Tibial artery (tissue), 4 donors: ENCODE measurements around the gene RHCE.
"Not testable (repeated sequence)": the region's sequence is repeated elsewhere in the genome, so short reads cannot be mapped to it uniquely, and the experiment has no call there.

Experiments used
- DNase-seq, 2 donors: peaks; one replicate each; pipeline ENCODE4 v3.0.0-alpha.2; 2019
- H3K27ac ChIP-seq, 2 donors: fragments of 200-600 bp; sonication (generic) in 1 of 2; 1 replicate in 1 of 2; 2 replicates in 1 of 2; pipeline ENCODE4 v1.5.1; 2018 to 2019; ENCODE audit warnings: mild to moderate bottlenecking in 1 of 2
- H3K27me3 ChIP-seq, 2 donors: fragments of 200-600 bp; sonication (generic) in 1 of 2; one replicate each; pipeline versions ENCODE4 v1.5.1 to v1.6.0; 2016 to 2019
- H3K36me3 ChIP-seq, 3 donors: fragments of 200-600 bp; sonication (generic) in 2 of 3; one replicate each; pipeline ENCODE4 v1.5.1; 2016 to 2019; ENCODE audit warnings: mild to moderate bottlenecking in 2 of 3
- H3K4me1 ChIP-seq, 4 donors: fragments of 200-600 bp; sonication (generic) in 2 of 4; 1 replicate in 3 of 4; 2 replicates in 1 of 4; pipeline ENCODE4 v1.5.1; 2016 to 2019
- H3K4me3 ChIP-seq, 2 donors: fragments of 200-600 bp; sonication (generic) in 1 of 2; 1 replicate in 1 of 2; 2 replicates in 1 of 2; pipeline ENCODE4 v1.5.1; 2018 to 2019; ENCODE audit warnings: mild to moderate bottlenecking in 2 of 2
- H3K9me3 ChIP-seq, 3 donors: fragments of 200-600 bp; sonication (generic) in 1 of 3; one replicate each; pipeline ENCODE4 v1.5.1; 2016 to 2019
- intact Hi-C: fragments of 100-400 bp; cut with DNase I; formaldehyde crosslinking; loops from one replicate; pipeline ENCODE4 v1.15.0; 2023; ENCODE audit warnings: low total_unique reads

Gene RHCE

GRCh38 chr1:25327864-25328790 lies 92.5 kb downstream of the RHCE start:
- intact Hi-C loops, H3K36me3 ChIP-seq: not testable (repeated sequence)

GRCh38 chr1:25324407-25324806 lies 96.2 kb downstream of the RHCE start:
- H3K4me1 ChIP-seq, H3K9me3 ChIP-seq, H3K36me3 ChIP-seq, H3K4me3 ChIP-seq, H3K27me3 ChIP-seq, DNase-seq, intact Hi-C loops, H3K27ac ChIP-seq: not testable (repeated sequence)

More at GRCh38 chr1:25327864-25328790, 92.5 kb downstream of the RHCE start:
- not testable (repeated sequence) for H3K27ac ChIP-seq, DNase-seq, H3K9me3 ChIP-seq, H3K4me3 ChIP-seq, H3K27me3 ChIP-seq
- H3K4me1 ChIP-seq = peaks cover 0 to 21% (median 0%) of the 10 kb centered on the region in 4 donors

- intact Hi-C loops, H3K9me3 ChIP-seq, H3K36me3 ChIP-seq, H3K27ac ChIP-seq, H3K4me1 ChIP-seq, H3K27me3 ChIP-seq, DNase-seq, H3K4me3 ChIP-seq: not testable (repeated sequence)
Measured at GRCh38 chr1:25322127-25322526, 98.5 kb downstream of the RHCE start.

GRCh38 chr1:25320314-25320938 lies 100.2 kb downstream of the RHCE start:
- H3K27ac ChIP-seq = peak overlapping the region; percentile 34 to 56
- H3K36me3 ChIP-seq, H3K9me3 ChIP-seq, H3K27me3 ChIP-seq, intact Hi-C loops, H3K4me1 ChIP-seq, H3K4me3 ChIP-seq: not testable (repeated sequence)
- peak; percentile 44 to 76 for DNase-seq

- H3K27ac ChIP-seq, H3K4me1 ChIP-seq, H3K4me3 ChIP-seq, intact Hi-C loops, H3K9me3 ChIP-seq, H3K36me3 ChIP-seq, DNase-seq, H3K27me3 ChIP-seq: not testable (repeated sequence)
Measured at GRCh38 chr1:25312806-25313470, 107.7 kb downstream of the RHCE start.
